ENCODE data around the gene SCIN.

DNA sequence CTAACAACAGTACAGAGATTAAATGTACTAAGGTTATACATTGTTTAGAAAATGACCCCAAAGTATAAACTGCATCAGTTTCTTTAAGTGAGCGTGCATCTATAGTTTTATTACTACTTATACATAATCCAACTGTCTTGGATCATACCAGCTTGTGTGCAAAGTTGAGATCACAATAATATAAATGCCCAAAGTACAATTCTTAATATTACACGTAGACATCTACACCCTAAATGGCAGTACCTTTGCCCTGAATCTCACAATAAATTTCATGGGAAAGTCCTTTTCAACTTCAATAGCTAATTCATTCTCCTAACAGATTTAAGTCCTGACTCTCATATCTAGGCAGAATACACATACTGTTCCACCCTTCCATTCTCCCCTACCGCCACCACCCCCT is 11.8 kb downstream of the SCIN start:
- TF ChIP-seq, protein P1, sequence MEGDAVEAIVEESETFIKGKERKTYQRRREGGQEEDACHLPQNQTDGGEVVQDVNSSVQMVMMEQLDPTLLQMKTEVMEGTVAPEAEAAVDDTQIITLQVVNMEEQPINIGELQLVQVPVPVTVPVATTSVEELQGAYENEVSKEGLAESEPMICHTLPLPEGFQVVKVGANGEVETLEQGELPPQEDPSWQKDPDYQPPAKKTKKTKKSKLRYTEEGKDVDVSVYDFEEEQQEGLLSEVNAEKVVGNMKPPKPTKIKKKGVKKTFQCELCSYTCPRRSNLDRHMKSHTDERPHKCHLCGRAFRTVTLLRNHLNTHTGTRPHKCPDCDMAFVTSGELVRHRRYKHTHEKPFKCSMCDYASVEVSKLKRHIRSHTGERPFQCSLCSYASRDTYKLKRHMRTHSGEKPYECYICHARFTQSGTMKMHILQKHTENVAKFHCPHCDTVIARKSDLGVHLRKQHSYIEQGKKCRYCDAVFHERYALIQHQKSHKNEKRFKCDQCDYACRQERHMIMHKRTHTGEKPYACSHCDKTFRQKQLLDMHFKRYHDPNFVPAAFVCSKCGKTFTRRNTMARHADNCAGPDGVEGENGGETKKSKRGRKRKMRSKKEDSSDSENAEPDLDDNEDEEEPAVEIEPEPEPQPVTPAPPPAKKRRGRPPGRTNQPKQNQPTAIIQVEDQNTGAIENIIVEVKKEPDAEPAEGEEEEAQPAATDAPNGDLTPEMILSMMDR (conservative IDR thresholded peaks at IDR 0.05; ENCODE audit: low read length): no peak
- TF ChIP-seq EZH2phosphoT487 (IDR thresholded peaks at IDR 0.05; ENCODE audit: borderline replicate concordance, low read depth, low read length): no peak
